ENCODE results near the gene ARHGEF28. TPM values are rescaled to one million over a fixed set of nuclear protein-coding genes. Genes with fewer than 3 reads are reported as not detected.

ARHGEF28 gene
- total RNA-seq, 3 donors from 2014 or later: 0.05 to 0.23 (median 0.14) TPM

DNA sequence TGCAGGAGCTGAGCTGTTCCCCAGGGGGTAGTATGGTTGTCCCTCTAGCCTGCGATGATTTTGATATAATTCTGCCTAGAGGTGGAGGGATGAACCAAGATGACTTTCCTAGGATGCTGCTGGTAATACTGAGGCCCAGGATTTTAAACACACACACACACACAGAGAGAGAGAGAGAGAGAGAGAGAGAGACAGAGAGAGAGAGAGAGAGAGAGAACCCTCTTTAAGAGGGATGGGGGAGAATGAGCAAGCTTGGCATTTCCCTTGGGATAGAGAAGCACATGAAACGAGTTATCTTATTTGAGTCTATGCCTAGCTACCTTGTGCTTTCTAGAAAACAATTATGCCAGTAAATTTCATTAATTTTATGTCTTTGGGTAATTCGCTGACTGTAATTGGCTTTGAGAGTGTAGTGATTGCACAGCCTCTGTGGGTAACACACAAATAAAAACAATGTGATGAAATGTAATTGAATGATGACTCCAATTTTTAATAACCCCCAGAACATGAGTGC, 338.4 kb downstream of the ARHGEF28 start:
- no peak for DNase-seq
- Mint-ChIP-seq H3K36me3 (ENCODE audit: insufficient read depth) (no peaks in the 10 kb centered on the region), H3K4me1 (ENCODE audit: low read depth) (no peaks in the 10 kb centered on the region), H3K27me3 (ENCODE audit: low read depth) (peaks cover 6% of the 10 kb centered on the region), H3K9me3 (no peaks in the 10 kb centered on the region), H3K4me3 (no peak overlapping the region)
- ATAC-seq: no peak

GRCh38 chr5:73966451-73966850, 340.5 kb downstream of the ARHGEF28 start:
- no peaks in the 10 kb centered on the region for H3K36me3 Mint-ChIP-seq (ENCODE audit: insufficient read depth)
- H3K9me3 Mint-ChIP-seq: no peaks in the 10 kb centered on the region
- DNase-seq (no peak), ATAC-seq (no peak)
- H3K4me1 Mint-ChIP-seq (ENCODE audit: low read depth): no peaks in the 10 kb centered on the region
- peaks cover 7% of the 10 kb centered on the region for H3K27me3 Mint-ChIP-seq (ENCODE audit: low read depth)
- H3K4me3 Mint-ChIP-seq: no peak overlapping the region

DNA sequence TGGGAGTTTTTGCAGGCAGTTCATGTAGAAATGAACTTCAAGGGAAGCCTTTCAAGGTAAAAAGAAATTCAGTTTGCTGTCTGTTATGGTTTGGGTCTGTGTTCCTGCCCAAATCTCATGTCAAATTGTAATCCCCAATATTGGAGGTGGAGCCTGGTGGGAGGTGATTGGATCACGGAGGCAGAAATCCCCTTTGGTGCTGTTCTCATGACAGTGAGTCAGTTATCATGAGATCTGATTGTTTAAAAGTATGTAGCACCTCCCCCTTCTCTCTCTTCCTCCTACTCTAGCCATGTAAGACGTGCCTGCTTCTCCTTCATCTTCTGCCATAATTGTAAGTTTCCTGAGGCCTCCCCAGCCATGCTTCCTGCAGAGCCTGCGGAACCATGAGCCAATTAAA, 341.4 kb downstream of the ARHGEF28 start:
- Mint-ChIP-seq H3K36me3 (ENCODE audit: insufficient read depth) (no peaks in the 10 kb centered on the region), H3K27me3 (ENCODE audit: low read depth) (peaks cover 7% of the 10 kb centered on the region), H3K9me3 (no peaks in the 10 kb centered on the region), H3K4me3 (no peak overlapping the region), H3K4me1 (ENCODE audit: low read depth) (no peaks in the 10 kb centered on the region)
- ATAC-seq (no peak), DNase-seq (no peak)

- no peak for ATAC-seq
Measured at GRCh38 chr5:73968246-73968645, 342.2 kb downstream of the ARHGEF28 start.

GRCh38 chr5:73968729-73969128, 342.7 kb downstream of the ARHGEF28 start:
- peaks cover 7% of the 10 kb centered on the region for H3K27me3 Mint-ChIP-seq (ENCODE audit: low read depth)
- H3K36me3 Mint-ChIP-seq (ENCODE audit: insufficient read depth): no peaks in the 10 kb centered on the region
- no peaks in the 10 kb centered on the region for H3K9me3 Mint-ChIP-seq
- no peak overlapping the region for H3K4me3 Mint-ChIP-seq
- H3K4me1 Mint-ChIP-seq (ENCODE audit: low read depth): no peaks in the 10 kb centered on the region
- DNase-seq (no peak), ATAC-seq (no peak)

More at GRCh38 chr5:73968246-73968645, 342.2 kb downstream of the ARHGEF28 start:
- no peak for DNase-seq
- no peak overlapping the region for H3K4me3 Mint-ChIP-seq
- no peaks in the 10 kb centered on the region for H3K9me3 Mint-ChIP-seq
- no peaks in the 10 kb centered on the region for H3K36me3 Mint-ChIP-seq (ENCODE audit: insufficient read depth)
- no peaks in the 10 kb centered on the region for H3K4me1 Mint-ChIP-seq (ENCODE audit: low read depth)
- peaks cover 7% of the 10 kb centered on the region for H3K27me3 Mint-ChIP-seq (ENCODE audit: low read depth)

DNA sequence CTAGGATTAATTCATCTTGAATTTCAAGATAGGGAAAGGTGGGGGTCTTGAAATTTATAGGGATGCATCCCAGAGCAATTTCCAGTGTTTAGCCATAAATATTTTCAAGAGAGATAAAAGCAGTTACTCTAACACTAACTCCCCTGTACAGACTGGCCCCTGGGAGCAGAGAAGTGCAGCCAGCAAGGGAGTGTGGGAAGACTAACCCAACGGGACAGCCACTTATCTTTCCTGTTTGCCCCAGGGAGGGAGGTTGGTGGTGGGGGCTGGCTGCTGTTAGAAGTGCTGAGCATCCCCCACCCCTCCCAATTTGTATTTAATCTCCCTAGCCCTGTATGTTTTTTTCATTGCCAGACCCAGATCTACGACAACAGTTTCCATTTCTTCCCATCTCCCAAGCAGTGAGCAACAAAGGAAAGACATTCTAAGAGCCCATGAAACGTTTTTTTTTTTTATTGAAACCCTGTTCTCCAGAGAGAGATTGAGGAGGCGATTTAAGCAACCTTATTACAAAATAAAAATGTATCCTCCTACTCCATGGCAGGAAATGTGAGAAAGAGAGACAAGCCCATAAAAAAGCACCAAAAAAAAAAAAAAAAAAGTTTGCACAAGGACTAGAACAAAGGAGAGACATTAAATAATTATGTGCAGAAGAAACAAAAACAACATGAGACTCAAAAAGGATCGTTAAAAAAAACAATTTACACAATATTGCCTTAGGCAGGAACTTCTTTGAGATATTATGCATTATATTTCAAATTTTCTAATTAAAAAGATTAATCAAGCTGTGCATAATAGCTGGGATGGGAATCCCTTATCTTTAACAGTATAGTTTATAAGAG, 343.4 kb downstream of the ARHGEF28 start:
- no peak for DNase-seq
- no peak for ATAC-seq
- Mint-ChIP-seq H3K9me3 (no peaks in the 10 kb centered on the region), H3K27me3 (ENCODE audit: low read depth) (peaks cover 7% of the 10 kb centered on the region), H3K4me1 (ENCODE audit: low read depth) (no peaks in the 10 kb centered on the region), H3K36me3 (ENCODE audit: insufficient read depth) (no peaks in the 10 kb centered on the region), H3K4me3 (no peak overlapping the region)

GRCh38 chr5:73971326-73971725, 345.3 kb downstream of the ARHGEF28 start:
- ATAC-seq (no peak), DNase-seq (no peak)
- Mint-ChIP-seq H3K4me1 (ENCODE audit: low read depth) (no peaks in the 10 kb centered on the region), H3K4me3 (no peak overlapping the region), H3K27me3 (ENCODE audit: low read depth) (peaks cover 3% of the 10 kb centered on the region), H3K36me3 (ENCODE audit: insufficient read depth) (no peaks in the 10 kb centered on the region), H3K9me3 (no peaks in the 10 kb centered on the region)

DNA sequence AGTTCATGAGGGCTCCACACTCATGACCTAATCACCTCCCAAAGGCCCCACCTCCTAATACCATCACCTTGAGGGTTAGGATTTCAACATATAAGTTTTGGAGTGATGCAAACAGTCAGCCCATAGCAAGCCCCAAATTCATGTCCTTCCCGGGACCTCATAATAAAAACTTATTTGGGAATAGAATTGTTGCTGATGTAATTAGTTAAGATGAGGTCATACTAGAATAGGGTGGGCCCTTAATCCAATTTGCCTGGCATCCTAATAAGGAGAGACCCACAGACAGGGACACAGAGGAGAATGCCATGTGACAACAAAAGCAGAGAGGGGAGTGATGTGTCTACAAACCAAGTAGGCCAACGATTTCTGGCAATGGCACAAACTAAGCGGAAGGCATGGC, 347.1 kb downstream of the ARHGEF28 start:
- H3K36me3 Mint-ChIP-seq (ENCODE audit: insufficient read depth): no peaks in the 10 kb centered on the region
- ATAC-seq (no peak), DNase-seq (no peak)
- H3K4me3 Mint-ChIP-seq: no peak overlapping the region
- no peaks in the 10 kb centered on the region for H3K9me3 Mint-ChIP-seq
- no peaks in the 10 kb centered on the region for H3K4me1 Mint-ChIP-seq (ENCODE audit: low read depth)
- H3K27me3 Mint-ChIP-seq (ENCODE audit: low read depth): peaks cover 3% of the 10 kb centered on the region

DNA sequence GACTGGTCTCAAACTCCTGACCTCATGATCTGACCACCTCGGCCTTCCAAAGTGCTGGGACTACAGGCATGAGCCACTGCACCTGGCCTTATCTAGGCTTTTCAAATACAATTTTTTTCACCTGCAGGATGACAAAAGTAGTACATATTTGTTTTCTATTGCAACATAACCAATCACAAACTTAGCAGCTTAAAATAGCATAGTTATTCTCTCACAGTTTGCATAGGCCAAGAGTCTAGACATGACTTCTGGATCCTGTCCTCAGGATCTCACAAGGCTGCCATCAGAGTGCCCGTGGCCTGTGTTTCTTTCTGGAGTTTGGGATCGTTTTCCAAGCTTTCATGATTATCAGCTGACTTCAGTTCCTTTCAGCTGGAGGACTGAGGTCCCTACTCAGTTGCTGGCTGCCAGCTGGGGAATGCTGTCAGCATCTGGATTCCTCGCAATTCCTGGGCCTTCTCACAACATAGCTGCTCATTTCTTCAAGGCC, 348.9 kb downstream of the ARHGEF28 start:
- H3K9me3 Mint-ChIP-seq: no peaks in the 10 kb centered on the region
- DNase-seq: no peak
- H3K4me1 Mint-ChIP-seq (ENCODE audit: low read depth): no peaks in the 10 kb centered on the region

DNA sequence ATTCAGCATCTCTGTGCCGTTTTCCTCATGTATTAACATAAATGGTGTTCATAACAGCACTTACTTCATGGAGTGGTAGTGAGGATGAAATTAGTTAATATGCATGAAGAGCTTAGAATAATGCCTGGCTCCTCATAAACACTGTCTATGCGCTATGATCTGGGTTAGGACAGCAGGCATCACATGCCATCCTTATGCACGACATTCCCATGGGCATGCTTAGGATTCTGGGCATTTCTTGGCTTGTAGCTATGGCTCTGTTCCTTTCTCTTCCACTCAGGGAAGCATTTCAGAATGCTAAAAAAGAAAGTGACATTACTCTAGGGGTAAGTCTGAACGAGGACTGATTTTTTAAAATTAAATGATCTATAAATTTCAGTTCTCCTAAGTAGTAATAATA, 349.8 kb downstream of the ARHGEF28 start:
- ATAC-seq (no peak), DNase-seq (no peak)
- H3K36me3 Mint-ChIP-seq (ENCODE audit: insufficient read depth): no peaks in the 10 kb centered on the region
- no peak overlapping the region for H3K4me3 Mint-ChIP-seq
- H3K9me3 Mint-ChIP-seq: no peaks in the 10 kb centered on the region
- no peaks in the 10 kb centered on the region for H3K4me1 Mint-ChIP-seq (ENCODE audit: low read depth)
- H3K27me3 Mint-ChIP-seq (ENCODE audit: low read depth): peaks cover 2% of the 10 kb centered on the region

More for the DNA sequence above, 348.9 kb downstream of the ARHGEF28 start:
- H3K36me3 Mint-ChIP-seq (ENCODE audit: insufficient read depth): no peaks in the 10 kb centered on the region
- H3K4me3 Mint-ChIP-seq: no peak overlapping the region
- ATAC-seq: no peak
- H3K27me3 Mint-ChIP-seq (ENCODE audit: low read depth): peaks cover 2% of the 10 kb centered on the region

- H3K4me1 Mint-ChIP-seq (ENCODE audit: low read depth): no peaks in the 10 kb centered on the region
- H3K27me3 Mint-ChIP-seq (ENCODE audit: low read depth): peaks cover 2% of the 10 kb centered on the region
- no peaks in the 10 kb centered on the region for H3K36me3 Mint-ChIP-seq (ENCODE audit: insufficient read depth)
- ATAC-seq (no peak), DNase-seq (no peak)
- H3K9me3 Mint-ChIP-seq: no peaks in the 10 kb centered on the region
- no peak overlapping the region for H3K4me3 Mint-ChIP-seq
Measured at GRCh38 chr5:73977146-73977545, 351.1 kb downstream of the ARHGEF28 start.

GRCh38 chr5:73979321-73979720, 353.3 kb downstream of the ARHGEF28 start:
- no peaks in the 10 kb centered on the region for H3K9me3 Mint-ChIP-seq
- H3K27me3 Mint-ChIP-seq (ENCODE audit: low read depth): peaks cover 3% of the 10 kb centered on the region
- no peak overlapping the region for H3K4me3 Mint-ChIP-seq
- no peaks in the 10 kb centered on the region for H3K36me3 Mint-ChIP-seq (ENCODE audit: insufficient read depth)
- no peaks in the 10 kb centered on the region for H3K4me1 Mint-ChIP-seq (ENCODE audit: low read depth)
- ATAC-seq (no peak), DNase-seq (no peak)

DNA sequence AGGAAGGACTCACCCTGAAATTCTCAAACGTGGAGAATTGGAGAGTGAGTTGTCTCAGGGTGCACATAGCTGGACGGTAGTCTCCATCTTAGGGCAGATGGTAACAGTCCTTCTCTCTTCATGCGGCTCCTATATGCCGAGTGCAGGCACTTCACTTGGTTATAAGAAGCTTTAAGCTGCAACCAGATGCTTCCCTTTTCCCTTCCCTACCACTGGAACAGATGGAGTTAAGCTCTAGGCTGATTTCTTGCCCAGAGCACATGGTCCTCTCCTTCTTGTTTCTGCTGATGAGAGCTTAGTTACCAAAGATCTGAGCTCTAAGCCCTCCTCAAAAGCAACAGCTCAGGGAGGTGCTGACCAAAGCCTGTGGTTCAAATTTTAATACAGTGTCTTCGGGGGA, 355.7 kb downstream of the ARHGEF28 start:
- no peaks in the 10 kb centered on the region for H3K4me1 Mint-ChIP-seq (ENCODE audit: low read depth)
- H3K4me3 Mint-ChIP-seq: no peak overlapping the region
- H3K27me3 Mint-ChIP-seq (ENCODE audit: low read depth): peaks cover 3% of the 10 kb centered on the region
- no peak for ATAC-seq
- no peaks in the 10 kb centered on the region for H3K36me3 Mint-ChIP-seq (ENCODE audit: insufficient read depth)
- no peak for DNase-seq
- H3K9me3 Mint-ChIP-seq: no peaks in the 10 kb centered on the region

GRCh38 chr5:73983644-73984043, 357.6 kb downstream of the ARHGEF28 start:
- peaks cover 2% of the 10 kb centered on the region for H3K27me3 Mint-ChIP-seq (ENCODE audit: low read depth)
- H3K9me3 Mint-ChIP-seq: no peaks in the 10 kb centered on the region
- ATAC-seq (no peak), DNase-seq (no peak)
- H3K4me3 Mint-ChIP-seq: no peak overlapping the region
- no peaks in the 10 kb centered on the region for H3K4me1 Mint-ChIP-seq (ENCODE audit: low read depth)
- no peaks in the 10 kb centered on the region for H3K36me3 Mint-ChIP-seq (ENCODE audit: insufficient read depth)

DNA sequence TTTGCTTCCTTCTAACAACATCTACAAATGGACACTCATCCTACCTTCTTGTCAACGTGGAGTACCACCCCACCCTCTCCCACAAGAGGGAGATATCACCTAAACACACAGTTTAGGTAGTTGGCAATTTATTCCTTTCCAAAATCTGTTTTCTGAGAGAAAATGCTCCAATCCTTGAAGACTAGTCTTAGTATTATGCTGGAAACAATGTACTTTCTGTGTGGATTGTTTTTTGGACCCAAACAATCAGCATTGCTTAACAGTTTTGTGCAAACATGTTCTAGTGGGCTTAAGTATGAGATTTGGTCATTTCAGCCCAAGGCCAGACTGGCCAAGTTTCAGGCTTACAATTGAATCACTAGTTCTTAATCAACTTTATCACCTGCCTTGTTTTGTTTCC, 359.1 kb downstream of the ARHGEF28 start:
- no peak overlapping the region for H3K4me3 Mint-ChIP-seq
- ATAC-seq: no peak
- no peaks in the 10 kb centered on the region for H3K36me3 Mint-ChIP-seq (ENCODE audit: insufficient read depth)
- peaks cover 2% of the 10 kb centered on the region for H3K27me3 Mint-ChIP-seq (ENCODE audit: low read depth)
- no peaks in the 10 kb centered on the region for H3K4me1 Mint-ChIP-seq (ENCODE audit: low read depth)
- no peaks in the 10 kb centered on the region for H3K9me3 Mint-ChIP-seq
- no peak for DNase-seq

Measured in activated T-cell treated with anti-CD3 and anti-CD28 coated beads, Interleukin-2, amount 50 U/mL, for 4 hours (primary cell).